OCI-LY3 (cell line): ENCODE measurements around the gene KCNE1.

Experiments
- H2AFZ ChIP-seq: fragments of 200-600, 300-600 bp; shearing (Covaris generic); 2 replicates; pipeline ENCODE4 v1.6.0; 2014; ENCODE audit warnings: antibody characterized with exemption, low read depth, low read length
- H3K27ac ChIP-seq: fragments of 200-600, 300-600 bp; sonication (generic); 2 replicates; pipeline ENCODE4 v1.5.1; 2014; ENCODE audit warnings: mild to moderate bottlenecking, low read length, moderate library complexity, mixed read lengths
- H3K27me3 ChIP-seq: fragments of 200-600, 300-600 bp; sonication (generic); 2 replicates; pipeline ENCODE4 v1.6.1; 2014; ENCODE audit warnings: low read depth, low read length, mixed read lengths
- H3K36me3 ChIP-seq: fragments of 200-600, 300-600 bp; sonication (generic); replicated peaks from 2 replicates; pipeline ENCODE3; 2014; ENCODE audit warnings: low read depth, low read length, mixed read lengths
- H3K4me1 ChIP-seq: fragments of 300-600, 200-600 bp; sonication (generic); 2 replicates; pipeline ENCODE4 v1.6.1; 2014; ENCODE audit warnings: low read length, mixed read lengths
- H3K4me2 ChIP-seq: fragments of 200-600, 300-600 bp; sonication (generic); 2 replicates; pipeline ENCODE4 v1.6.1; 2014; ENCODE audit warnings: low read length, mixed read lengths
- H3K4me3 ChIP-seq: fragments of 300-600, 200-600 bp; sonication (generic); 2 replicates; pipeline ENCODE4 v1.5.1; 2014; ENCODE audit warnings: antibody characterized with exemption, mild to moderate bottlenecking, low read length, moderate library complexity
- H3K79me2 ChIP-seq: fragments of 300-600, 200-600 bp; shearing (Covaris generic); 2 replicates; pipeline ENCODE4 v1.6.1; 2014; ENCODE audit warnings: mild to moderate bottlenecking, low read length, mixed read lengths
- H3K9ac ChIP-seq: fragments of 300-600, 200-600 bp; shearing (Covaris generic); 2 replicates; pipeline ENCODE4 v1.6.0; 2014; ENCODE audit warnings: mild to moderate bottlenecking, low read length, moderate library complexity
- H3K9me3 ChIP-seq: fragments of 200-600, 300-600 bp; shearing (Covaris generic); 2 replicates; pipeline ENCODE4 v1.6.1; 2014; ENCODE audit warnings: low read length, mixed read lengths; ENCODE audit not compliant: insufficient read depth
- H4K20me1 ChIP-seq: fragments of 200-600, 300-600 bp; sonication (generic); 2 replicates; pipeline ENCODE4 v1.6.1; 2016; ENCODE audit warnings: low read length, mixed read lengths; ENCODE audit not compliant: insufficient read depth
- EZH2phosphoT487 ChIP-seq: fragments of 200-600 bp; shearing (Covaris generic); IDR thresholded peaks from 2 replicates; pipeline ENCODE4 v1.6.1; 2018; ENCODE audit warnings: antibody characterized with exemption, mixed run types, low read depth
- TF ChIP-seq, protein P1 (sequence below): fragments of 200-600, 300-600 bp; sonication (generic); IDR thresholded peaks from 2 replicates; pipeline ENCODE4 v1.5.1; 2014; ENCODE audit warnings: antibody characterized with exemption, low read length, low read depth

KCNE1 gene

GRCh38 chr21:34536311-34536710 is 24.3 kb upstream of the KCNE1 start:
- Histone ChIP-seq H2AFZ (no peak overlapping the region), H3K79me2 (no peaks in the 10 kb centered on the region), H3K9ac (no peak overlapping the region), H3K4me3 (no peak overlapping the region), H3K4me2 (no peak overlapping the region), H4K20me1 (no peaks in the 10 kb centered on the region), H3K36me3 (no peaks in the 10 kb centered on the region), H3K27ac (no peak overlapping the region), H3K9me3 (no peaks in the 10 kb centered on the region), H3K4me1 (no peaks in the 10 kb centered on the region), H3K27me3 (no peaks in the 10 kb centered on the region)
- TF ChIP-seq, protein P1, sequence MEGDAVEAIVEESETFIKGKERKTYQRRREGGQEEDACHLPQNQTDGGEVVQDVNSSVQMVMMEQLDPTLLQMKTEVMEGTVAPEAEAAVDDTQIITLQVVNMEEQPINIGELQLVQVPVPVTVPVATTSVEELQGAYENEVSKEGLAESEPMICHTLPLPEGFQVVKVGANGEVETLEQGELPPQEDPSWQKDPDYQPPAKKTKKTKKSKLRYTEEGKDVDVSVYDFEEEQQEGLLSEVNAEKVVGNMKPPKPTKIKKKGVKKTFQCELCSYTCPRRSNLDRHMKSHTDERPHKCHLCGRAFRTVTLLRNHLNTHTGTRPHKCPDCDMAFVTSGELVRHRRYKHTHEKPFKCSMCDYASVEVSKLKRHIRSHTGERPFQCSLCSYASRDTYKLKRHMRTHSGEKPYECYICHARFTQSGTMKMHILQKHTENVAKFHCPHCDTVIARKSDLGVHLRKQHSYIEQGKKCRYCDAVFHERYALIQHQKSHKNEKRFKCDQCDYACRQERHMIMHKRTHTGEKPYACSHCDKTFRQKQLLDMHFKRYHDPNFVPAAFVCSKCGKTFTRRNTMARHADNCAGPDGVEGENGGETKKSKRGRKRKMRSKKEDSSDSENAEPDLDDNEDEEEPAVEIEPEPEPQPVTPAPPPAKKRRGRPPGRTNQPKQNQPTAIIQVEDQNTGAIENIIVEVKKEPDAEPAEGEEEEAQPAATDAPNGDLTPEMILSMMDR: no peak
- TF ChIP-seq EZH2phosphoT487: no peak

GRCh38 chr21:34535886-34536285 is 23.9 kb upstream of the KCNE1 start:
- no peaks in the 10 kb centered on the region for H3K9me3 ChIP-seq
- H3K4me1 ChIP-seq: no peaks in the 10 kb centered on the region
- no peak overlapping the region for H3K4me2 ChIP-seq
- no peak overlapping the region for H3K9ac ChIP-seq
- no peak overlapping the region for H3K27ac ChIP-seq
- no peaks in the 10 kb centered on the region for H4K20me1 ChIP-seq
- H2AFZ ChIP-seq: no peak overlapping the region
- H3K79me2 ChIP-seq: no peaks in the 10 kb centered on the region
- no peaks in the 10 kb centered on the region for H3K27me3 ChIP-seq
- no peaks in the 10 kb centered on the region for H3K36me3 ChIP-seq
- H3K4me3 ChIP-seq: no peak overlapping the region
- no peak for TF ChIP-seq EZH2phosphoT487

- TF ChIP-seq EZH2phosphoT487: no peak
- TF ChIP-seq, protein P1: no peak
Observed at GRCh38 chr21:34534522-34534921, 22.5 kb upstream of the KCNE1 start.

GRCh38 chr21:34533938-34534337 is 21.9 kb upstream of the KCNE1 start:
- Histone ChIP-seq H3K4me2 (no peak overlapping the region), H3K27ac (no peak overlapping the region), H3K4me3 (no peak overlapping the region), H3K9me3 (no peaks in the 10 kb centered on the region), H4K20me1 (no peaks in the 10 kb centered on the region), H3K27me3 (no peaks in the 10 kb centered on the region), H3K9ac (no peak overlapping the region), H3K4me1 (no peaks in the 10 kb centered on the region), H3K79me2 (no peaks in the 10 kb centered on the region), H3K36me3 (no peaks in the 10 kb centered on the region), H2AFZ (no peak overlapping the region)
- TF ChIP-seq, protein P1: no peak
- TF ChIP-seq EZH2phosphoT487: no peak

More at GRCh38 chr21:34534522-34534921, 22.5 kb upstream of the KCNE1 start:
- no peak overlapping the region for H3K4me2 ChIP-seq
- H3K27ac ChIP-seq: no peak overlapping the region
- no peaks in the 10 kb centered on the region for H4K20me1 ChIP-seq
- H3K4me3 ChIP-seq: no peak overlapping the region
- H2AFZ ChIP-seq: no peak overlapping the region
- H3K27me3 ChIP-seq: no peaks in the 10 kb centered on the region
- no peaks in the 10 kb centered on the region for H3K79me2 ChIP-seq
- H3K9ac ChIP-seq: no peak overlapping the region
- no peaks in the 10 kb centered on the region for H3K9me3 ChIP-seq
- no peaks in the 10 kb centered on the region for H3K4me1 ChIP-seq
- H3K36me3 ChIP-seq: no peaks in the 10 kb centered on the region

- Histone ChIP-seq H3K27ac (no peak overlapping the region), H3K9ac (no peak overlapping the region)
Observed at GRCh38 chr21:34531399-34531798, 19.4 kb upstream of the KCNE1 start.

More at GRCh38 chr21:34531399-34531798, 19.4 kb upstream of the KCNE1 start:
- H3K4me1 ChIP-seq: peaks cover 8% of the 10 kb centered on the region
- no peaks in the 10 kb centered on the region for H4K20me1 ChIP-seq
- H3K79me2 ChIP-seq: no peaks in the 10 kb centered on the region
- no peaks in the 10 kb centered on the region for H3K9me3 ChIP-seq
- TF ChIP-seq EZH2phosphoT487: no peak
- TF ChIP-seq, protein P1: no peak
- H3K27me3 ChIP-seq: peaks cover 15% of the 10 kb centered on the region
- H3K4me2 ChIP-seq: no peak overlapping the region
- H3K4me3 ChIP-seq: no peak overlapping the region
- no peak overlapping the region for H2AFZ ChIP-seq
- no peaks in the 10 kb centered on the region for H3K36me3 ChIP-seq
